ENCODE measurements around the gene ACY1. TPM values are rescaled to one million over a fixed set of nuclear protein-coding genes. Genes with fewer than 3 reads are reported as not detected.

Gene ACY1
- total and polyA plus RNA-seq, 4 donors, result 7.2 to 102 (median 14.4) TPM

GRCh38 chr3:51940648-51941462 lies 42.5 kb upstream of the ACY1 start:
- H3K27me3 ChIP-seq (ENCODE audit: control insufficient read depth in 1 of 2, insufficient read depth in 2 of 2, low read length in 1 of 2), result no peaks in the 10 kb centered on the region
- H3K4me1 ChIP-seq (ENCODE audit: control insufficient read depth in 1 of 2, insufficient read depth in 2 of 2, low read length in 2 of 2), result no peaks in the 10 kb centered on the region
- peaks cover 0 to 2% of the 10 kb centered on the region in 2 donors for H3K36me3 ChIP-seq (ENCODE audit: control insufficient read depth in 1 of 2, insufficient read depth in 2 of 2, low read length in 1 of 2)
- intact Hi-C loops (cut with DNase I), result no loop called here
- ATAC-seq (ENCODE audit: low FRiP score) (no peak), DNase-seq (peak in 1 of 2 donors; percentile 49)
- H3K9me3 ChIP-seq (ENCODE audit: control insufficient read depth, low read length), result no peaks in the 10 kb centered on the region
- H3K4me3 ChIP-seq (ENCODE audit: low read length in 2 of 2), result peak overlapping the region; percentile 64 to 72
- no peak overlapping the region for H3K27ac ChIP-seq (ENCODE audit: low read depth in 1 of 2, low read length in 2 of 2)
- WGBS, 2 donors, result 30 to 34% methylated on average over 13 of the region's 13 CpGs

DNA sequence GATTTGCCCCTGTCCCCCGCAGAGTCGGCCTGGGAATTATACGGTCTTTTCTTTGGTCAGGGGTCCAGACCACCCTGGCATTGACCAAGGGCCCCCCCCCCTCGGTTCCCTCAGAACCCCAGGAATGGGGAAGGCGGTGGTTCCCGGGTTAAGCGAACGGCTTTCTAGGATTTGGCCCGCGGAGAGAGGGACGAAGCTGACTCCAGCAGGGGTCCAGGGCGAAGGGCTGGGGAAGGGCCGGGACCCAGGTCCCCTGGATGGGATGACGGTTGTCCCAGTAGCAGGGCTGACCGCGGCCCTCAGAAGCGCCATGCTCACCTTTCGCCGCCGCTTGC lies 41.9 kb upstream of the ACY1 start:
- Histone ChIP-seq H3K4me3 (ENCODE audit: low read length in 2 of 2) (peak overlapping the region; percentile 64 to 72), H3K9me3 (ENCODE audit: control insufficient read depth, low read length) (no peaks in the 10 kb centered on the region), H3K27ac (ENCODE audit: low read depth in 1 of 2, low read length in 2 of 2) (no peak overlapping the region), H3K27me3 (ENCODE audit: control insufficient read depth in 1 of 2, insufficient read depth in 2 of 2, low read length in 1 of 2) (no peaks in the 10 kb centered on the region), H3K36me3 (ENCODE audit: control insufficient read depth in 1 of 2, insufficient read depth in 2 of 2, low read length in 1 of 2) (peaks cover 0 to 2% of the 10 kb centered on the region in 2 donors), H3K4me1 (ENCODE audit: control insufficient read depth in 1 of 2, insufficient read depth in 2 of 2, low read length in 2 of 2) (no peaks in the 10 kb centered on the region)
- 0% methylated on average over 19 to 20 of the region's 20 CpGs for WGBS, 2 donors
- DNase-seq (no peak), ATAC-seq (ENCODE audit: low FRiP score) (no peak)
- intact Hi-C loops (cut with DNase I), result no loop called here

- intact Hi-C loops (cut with DNase I), result loop anchor here in 1 of 2 donors (1.0 kb wide), 1 partner anchor 32 kb away; the partner anchor contains the start of gene ABHD14B
- H3K27me3 ChIP-seq (ENCODE audit: control insufficient read depth in 1 of 2, insufficient read depth in 2 of 2, low read length in 1 of 2), result no peaks in the 10 kb centered on the region
- no peaks in the 10 kb centered on the region for H3K4me1 ChIP-seq (ENCODE audit: control insufficient read depth in 1 of 2, insufficient read depth in 2 of 2, low read length in 2 of 2)
- H3K27ac ChIP-seq (ENCODE audit: low read depth in 1 of 2, low read length in 2 of 2), result peak within 1 kb of the TSS; percentile 83 to 94
- WGBS, 2 donors, result 1% methylated on average over 67 of the region's 67 CpGs
- ATAC-seq (ENCODE audit: low FRiP score) (peak; percentile 96), DNase-seq (peak; percentile 100)
- no peaks in the 10 kb centered on the region for H3K9me3 ChIP-seq (ENCODE audit: control insufficient read depth, low read length)
- H3K36me3 ChIP-seq (ENCODE audit: control insufficient read depth in 1 of 2, insufficient read depth in 2 of 2, low read length in 1 of 2), result peaks cover 0 to under 1% of the 10 kb centered on the region in 2 donors
- H3K4me3 ChIP-seq (ENCODE audit: low read length in 2 of 2), result peak within 1 kb of the TSS; percentile 64 to 72
These were observed 41.3 kb upstream of the ACY1 start, which contains the start of the genes PARP3 and RRP9 for GRCh38 chr3:51941798-51942602. TSS of gene PARP3 (plus strand) at chr3:51942363. CDS start at chr3:51943356, 993 bp downstream. TSS of gene RRP9 (minus strand) at chr3:51941904. CDS start at chr3:51941867, 37 bp downstream.

- Histone ChIP-seq H3K4me3 (ENCODE audit: low read length in 2 of 2) (peak overlapping the region; percentile 19 to 38), H3K36me3 (ENCODE audit: control insufficient read depth in 1 of 2, insufficient read depth in 2 of 2, low read length in 1 of 2) (no peaks in the 10 kb centered on the region), H3K27ac (ENCODE audit: low read depth in 1 of 2, low read length in 2 of 2) (peak overlapping the region; percentile 83 to 94), H3K27me3 (ENCODE audit: control insufficient read depth in 1 of 2, insufficient read depth in 2 of 2, low read length in 1 of 2) (no peaks in the 10 kb centered on the region), H3K4me1 (ENCODE audit: control insufficient read depth in 1 of 2, insufficient read depth in 2 of 2, low read length in 2 of 2) (no peaks in the 10 kb centered on the region), H3K9me3 (ENCODE audit: control insufficient read depth, low read length) (no peaks in the 10 kb centered on the region)
- ATAC-seq (ENCODE audit: low FRiP score) (peak; percentile 28), DNase-seq (peak; percentile 79 to 88)
- 42 to 43% methylated on average over 17 of the region's 17 CpGs for WGBS, 2 donors
- intact Hi-C loops (cut with DNase I), result loop anchor here in 1 of 2 donors (1.0 kb wide), 1 partner anchor 31 kb away; the partner anchor contains the start of gene ABHD14B
These were observed 40.5 kb upstream of the ACY1 start for GRCh38 chr3:51942603-51943450.

GRCh38 chr3:51943451-51944391 lies 39.6 kb upstream of the ACY1 start:
- Histone ChIP-seq H3K4me3 (ENCODE audit: low read length in 2 of 2) (no peak overlapping the region), H3K27ac (ENCODE audit: low read depth in 1 of 2, low read length in 2 of 2) (no peak overlapping the region), H3K36me3 (ENCODE audit: control insufficient read depth in 1 of 2, insufficient read depth in 2 of 2, low read length in 1 of 2) (no peaks in the 10 kb centered on the region)

DNA sequence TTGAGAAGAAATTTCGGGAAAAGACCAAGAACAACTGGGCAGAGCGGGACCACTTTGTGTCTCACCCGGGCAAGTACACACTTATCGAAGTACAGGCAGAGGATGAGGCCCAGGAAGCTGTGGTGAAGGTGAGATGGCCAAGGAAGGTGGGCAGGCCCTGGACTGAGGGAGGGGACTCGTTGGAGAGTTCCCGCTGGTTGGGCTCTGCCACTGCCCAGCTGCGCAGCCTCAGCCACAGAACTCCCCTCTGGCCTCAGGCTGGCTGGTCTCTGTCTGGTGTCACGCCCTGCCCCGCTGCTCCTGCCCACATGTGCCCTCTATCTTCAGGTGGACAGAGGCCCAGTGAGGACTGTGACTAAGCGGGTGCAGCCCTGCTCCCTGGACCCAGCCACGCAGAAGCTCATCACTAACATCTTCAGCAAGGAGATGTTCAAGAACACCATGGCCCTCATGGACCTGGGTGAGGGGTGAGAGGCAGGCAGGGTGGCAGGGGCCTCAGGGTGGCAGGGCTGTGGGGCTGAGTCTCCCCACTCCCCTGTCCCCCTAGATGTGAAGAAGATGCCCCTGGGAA lies 38.8 kb upstream of the ACY1 start:
- Histone ChIP-seq H3K36me3 (ENCODE audit: control insufficient read depth in 1 of 2, insufficient read depth in 2 of 2, low read length in 1 of 2) (no peaks in the 10 kb centered on the region), H3K4me3 (ENCODE audit: low read length in 2 of 2) (no peak overlapping the region), H3K4me1 (ENCODE audit: control insufficient read depth in 1 of 2, insufficient read depth in 2 of 2, low read length in 2 of 2) (no peaks in the 10 kb centered on the region), H3K27me3 (ENCODE audit: control insufficient read depth in 1 of 2, insufficient read depth in 2 of 2, low read length in 1 of 2) (no peaks in the 10 kb centered on the region), H3K9me3 (ENCODE audit: control insufficient read depth, low read length) (no peaks in the 10 kb centered on the region), H3K27ac (ENCODE audit: low read depth in 1 of 2, low read length in 2 of 2) (no peak overlapping the region)
- ATAC-seq (ENCODE audit: low FRiP score) (no peak), DNase-seq (peak; percentile 41 to 75)
- 85 to 91% methylated on average over 11 of the region's 11 CpGs for WGBS, 2 donors
- intact Hi-C loops (cut with DNase I), result no loop called here

More at GRCh38 chr3:51943451-51944391, 39.6 kb upstream of the ACY1 start:
- WGBS, 2 donors, result 96 to 97% methylated on average over 21 of the region's 21 CpGs
- ATAC-seq (ENCODE audit: low FRiP score), result no peak
- intact Hi-C loops (cut with DNase I), result no loop called here
- Histone ChIP-seq H3K27me3 (ENCODE audit: control insufficient read depth in 1 of 2, insufficient read depth in 2 of 2, low read length in 1 of 2) (no peaks in the 10 kb centered on the region), H3K4me1 (ENCODE audit: control insufficient read depth in 1 of 2, insufficient read depth in 2 of 2, low read length in 2 of 2) (no peaks in the 10 kb centered on the region), H3K9me3 (ENCODE audit: control insufficient read depth, low read length) (no peaks in the 10 kb centered on the region)
- peak; percentile 57 to 73 for DNase-seq

DNA sequence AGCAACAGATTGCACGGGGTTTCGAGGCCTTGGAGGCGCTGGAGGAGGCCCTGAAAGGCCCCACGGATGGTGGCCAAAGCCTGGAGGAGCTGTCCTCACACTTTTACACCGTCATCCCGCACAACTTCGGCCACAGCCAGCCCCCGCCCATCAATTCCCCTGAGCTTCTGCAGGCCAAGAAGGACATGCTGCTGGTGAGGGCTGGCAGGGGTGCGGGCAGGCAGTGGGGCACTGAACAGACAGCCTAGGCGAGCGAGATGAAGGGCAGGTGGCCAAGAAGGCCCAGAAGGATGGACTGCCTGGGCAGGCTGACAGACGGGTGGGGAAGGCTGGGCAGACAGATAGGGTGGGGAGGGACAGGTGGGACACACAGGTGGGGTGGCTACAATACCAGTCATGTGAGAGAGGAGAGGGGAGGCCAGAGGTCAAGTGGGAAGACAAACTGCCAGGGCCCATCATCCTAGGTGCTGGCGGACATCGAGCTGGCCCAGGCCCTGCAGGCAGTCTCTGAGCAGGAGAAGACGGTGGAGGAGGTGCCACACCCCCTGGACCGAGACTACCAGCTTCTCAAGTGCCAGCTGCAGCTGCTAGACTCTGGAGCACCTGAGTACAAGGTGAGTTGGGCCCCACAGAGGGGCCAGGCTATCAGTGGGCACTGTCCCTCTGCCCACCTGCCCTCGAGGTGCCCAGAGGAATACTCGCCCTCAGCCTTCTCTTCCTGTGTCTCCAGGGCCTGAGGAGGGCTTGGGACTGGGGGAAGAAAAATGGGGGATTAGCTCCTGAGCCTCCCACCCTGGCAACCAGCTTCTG lies 38.1 kb upstream of the ACY1 start:
- Histone ChIP-seq H3K27me3 (ENCODE audit: control insufficient read depth in 1 of 2, insufficient read depth in 2 of 2, low read length in 1 of 2) (no peaks in the 10 kb centered on the region), H3K27ac (ENCODE audit: low read depth in 1 of 2, low read length in 2 of 2) (no peak overlapping the region), H3K9me3 (ENCODE audit: control insufficient read depth, low read length) (no peaks in the 10 kb centered on the region), H3K36me3 (ENCODE audit: control insufficient read depth in 1 of 2, insufficient read depth in 2 of 2, low read length in 1 of 2) (no peaks in the 10 kb centered on the region), H3K4me3 (ENCODE audit: low read length in 2 of 2) (no peak overlapping the region), H3K4me1 (ENCODE audit: control insufficient read depth in 1 of 2, insufficient read depth in 2 of 2, low read length in 2 of 2) (no peaks in the 10 kb centered on the region)
- WGBS, 2 donors, result 83 to 89% methylated on average over 15 to 18 of the region's 18 CpGs
- ATAC-seq (ENCODE audit: low FRiP score), result no peak
- intact Hi-C loops (cut with DNase I), result no loop called here
- DNase-seq, result peak; percentile 48 to 69

Measured in aorta (tissue), 5 donors.